Esophagus muscularis mucosa (tissue), 4 donors: Measurements from ENCODE around the gene FXYD4.

Experiments used
- CTCF ChIP-seq, 3 experiments: fragments of 200-600 bp in 2 of 3; fragments of 450-650 bp in 1 of 3; sonication (generic) in 2 of 3; IDR thresholded peaks; one replicate each; pipeline ENCODE4 v1.5.1; 2017 to 2019; ENCODE audit warnings: antibody characterized with exemption in 3 of 3, mild to moderate bottlenecking in 2 of 3, moderate library complexity in 1 of 3
- EP300 ChIP-seq: sonication (generic); formaldehyde crosslinking; IDR thresholded peaks from one replicate; pipeline ENCODE4 v1.6.1; 2017; ENCODE audit warnings: antibody characterized with exemption
- POLR2AphosphoS5 ChIP-seq, 2 donors: sonication (generic); formaldehyde crosslinking; IDR thresholded peaks; one replicate each; pipeline ENCODE4 v1.6.1; 2017; ENCODE audit warnings: antibody characterized with exemption in 2 of 2

- TF ChIP-seq EP300 (no peak), POLR2AphosphoS5 (IDR thresholded peaks at IDR 0.05) (no peak), CTCF (IDR thresholded peaks at IDR 0.05) (no peak)
Measured at GRCh38 chr10:43347997-43348396, 23.4 kb upstream of the FXYD4 start.
